Measurements from ENCODE around the gene STOML3.
"Not testable (repeated sequence)": the region's sequence is repeated elsewhere in the genome, so short reads cannot be mapped to it uniquely, and the experiment has no call there.

STOML3 gene

GRCh38 chr13:39020853-39021462 is 30.3 kb upstream of the STOML3 start:
- peaks cover 0 to 2% of the 10 kb centered on the region in 2 donors for H3K4me1 Mint-ChIP-seq
- no peaks in the 10 kb centered on the region for H3K27me3 Mint-ChIP-seq
- ATAC-seq (replicated peaks) (no peak), DNase-seq (no peak)
- H3K27ac Mint-ChIP-seq = no peak overlapping the region
- H3K9me3 Mint-ChIP-seq = no peaks in the 10 kb centered on the region
- H3K36me3 Mint-ChIP-seq = peaks cover 19 to 52% of the 10 kb centered on the region in 2 donors
- no peak overlapping the region for H3K4me3 Mint-ChIP-seq

- DNase-seq (no peak), ATAC-seq (replicated peaks) (peak; percentile 50 to 65)
- Mint-ChIP-seq H3K4me3 (no peak overlapping the region), H3K9me3 (no peaks in the 10 kb centered on the region), H3K4me1 (peaks cover 0 to 2% of the 10 kb centered on the region in 2 donors), H3K27me3 (no peaks in the 10 kb centered on the region), H3K27ac (no peak overlapping the region), H3K36me3 (peaks cover 36 to 63% of the 10 kb centered on the region in 2 donors)
These were observed 26.2 kb upstream of the STOML3 start for GRCh38 chr13:39016787-39017186.

- peaks cover 37 to 63% of the 10 kb centered on the region in 2 donors for H3K36me3 Mint-ChIP-seq
- no peaks in the 10 kb centered on the region for H3K9me3 Mint-ChIP-seq
- H3K4me1 Mint-ChIP-seq = peaks cover 0 to 2% of the 10 kb centered on the region in 2 donors
- H3K27ac Mint-ChIP-seq = no peak overlapping the region
- no peaks in the 10 kb centered on the region for H3K27me3 Mint-ChIP-seq
- no peak overlapping the region for H3K4me3 Mint-ChIP-seq
- ATAC-seq (replicated peaks) (no peak), DNase-seq (no peak)
These were observed 25.5 kb upstream of the STOML3 start for GRCh38 chr13:39016087-39016486.

- Mint-ChIP-seq H3K4me1 (peaks cover 0 to 2% of the 10 kb centered on the region in 2 donors), H3K27ac (no peak overlapping the region), H3K27me3 (no peaks in the 10 kb centered on the region)
These were observed 22.8 kb upstream of the STOML3 start for GRCh38 chr13:39013462-39013861.

GRCh38 chr13:39012608-39013007 is 22.0 kb upstream of the STOML3 start:
- Mint-ChIP-seq H3K4me1 (peaks cover 0 to 2% of the 10 kb centered on the region in 2 donors), H3K27me3 (no peaks in the 10 kb centered on the region), H3K4me3 (no peak overlapping the region), H3K27ac (peak overlapping the region; percentile 14), H3K9me3 (no peaks in the 10 kb centered on the region), H3K36me3 (peaks cover 48 to 62% of the 10 kb centered on the region in 2 donors)
- no peak for ATAC-seq (replicated peaks)
- DNase-seq = no peak

More at GRCh38 chr13:39013462-39013861, 22.8 kb upstream of the STOML3 start:
- DNase-seq (no peak), ATAC-seq (replicated peaks) (no peak)
- Mint-ChIP-seq H3K4me3 (no peak overlapping the region), H3K36me3 (peaks cover 44 to 63% of the 10 kb centered on the region in 2 donors), H3K9me3 (no peaks in the 10 kb centered on the region)

- not testable (repeated sequence) for H3K27ac Mint-ChIP-seq; H3K4me3 Mint-ChIP-seq; DNase-seq; H3K4me1 Mint-ChIP-seq; H3K9me3 Mint-ChIP-seq; H3K27me3 Mint-ChIP-seq; ATAC-seq (replicated peaks)
- H3K36me3 Mint-ChIP-seq = peaks cover 19 to 36% of the 10 kb centered on the region in 2 donors
These were observed 15.9 kb upstream of the STOML3 start for GRCh38 chr13:39006371-39007111.

GRCh38 chr13:38998739-38999138 is 8.1 kb upstream of the STOML3 start:
- no peak overlapping the region for H3K4me3 Mint-ChIP-seq
- no peaks in the 10 kb centered on the region for H3K36me3 Mint-ChIP-seq
- H3K4me1 Mint-ChIP-seq = peaks cover 0 to 1% of the 10 kb centered on the region in 2 donors
- DNase-seq = no peak
- peaks cover 5 to 6% of the 10 kb centered on the region in 2 donors for H3K27me3 Mint-ChIP-seq
- no peak for ATAC-seq (replicated peaks)
- no peaks in the 10 kb centered on the region for H3K9me3 Mint-ChIP-seq
- H3K27ac Mint-ChIP-seq = no peak overlapping the region

- Mint-ChIP-seq H3K27ac (no peak overlapping the region), H3K4me1 (no peaks in the 10 kb centered on the region), H3K36me3 (no peaks in the 10 kb centered on the region), H3K27me3 (peaks cover 5 to 11% of the 10 kb centered on the region in 2 donors), H3K4me3 (no peak overlapping the region), H3K9me3 (no peaks in the 10 kb centered on the region)
- ATAC-seq (replicated peaks) (no peak), DNase-seq (no peak)
These were observed 2.8 kb upstream of the STOML3 start for GRCh38 chr13:38993381-38993780.

- Mint-ChIP-seq H3K36me3 (no peaks in the 10 kb centered on the region), H3K4me3 (no peak overlapping the region), H3K4me1 (no peaks in the 10 kb centered on the region), H3K27ac (no peak overlapping the region), H3K9me3 (peaks cover 11 to 18% of the 10 kb centered on the region in 2 donors), H3K27me3 (peaks cover 7 to 10% of the 10 kb centered on the region in 2 donors)
- DNase-seq (no peak), ATAC-seq (replicated peaks) (no peak)
These were observed 9.5 kb downstream of the STOML3 start for GRCh38 chr13:38981096-38981495.

- peaks cover 11 to 18% of the 10 kb centered on the region in 2 donors for H3K9me3 Mint-ChIP-seq
- H3K36me3 Mint-ChIP-seq = no peaks in the 10 kb centered on the region
- ATAC-seq (replicated peaks) = no peak
- H3K4me1 Mint-ChIP-seq = no peaks in the 10 kb centered on the region
- no peak overlapping the region for H3K27ac Mint-ChIP-seq
- no peak for DNase-seq
- H3K4me3 Mint-ChIP-seq = no peak overlapping the region
- H3K27me3 Mint-ChIP-seq = peaks cover 7 to 10% of the 10 kb centered on the region in 2 donors
These were observed 9.9 kb downstream of the STOML3 start for GRCh38 chr13:38980750-38981078.

GRCh38 chr13:38979891-38980749 is 10.5 kb downstream of the STOML3 start:
- DNase-seq (no peak), ATAC-seq (replicated peaks) (no peak)
- H3K36me3 Mint-ChIP-seq = no peaks in the 10 kb centered on the region
- no peaks in the 10 kb centered on the region for H3K4me1 Mint-ChIP-seq
- peaks cover 7 to 10% of the 10 kb centered on the region in 2 donors for H3K27me3 Mint-ChIP-seq
- H3K4me3 Mint-ChIP-seq = no peak overlapping the region
- H3K27ac Mint-ChIP-seq = no peak overlapping the region
- H3K9me3 Mint-ChIP-seq = peaks cover 10 to 18% of the 10 kb centered on the region in 2 donors

GRCh38 chr13:38970380-38971051 is 20.1 kb downstream of the STOML3 start:
- Mint-ChIP-seq H3K27ac (no peak overlapping the region), H3K27me3 (peaks cover 0 to 6% of the 10 kb centered on the region in 2 donors), H3K9me3 (no peaks in the 10 kb centered on the region), H3K36me3 (no peaks in the 10 kb centered on the region), H3K4me3 (no peak overlapping the region), H3K4me1 (no peaks in the 10 kb centered on the region)
- DNase-seq = no peak
- no peak for ATAC-seq (replicated peaks)

- Mint-ChIP-seq H3K36me3 (no peaks in the 10 kb centered on the region), H3K27ac (no peak overlapping the region), H3K4me1 (no peaks in the 10 kb centered on the region), H3K9me3 (no peaks in the 10 kb centered on the region), H3K27me3 (peaks cover 0 to 6% of the 10 kb centered on the region in 2 donors), H3K4me3 (no peak overlapping the region)
- ATAC-seq (replicated peaks) = no peak
- no peak for DNase-seq
These were observed 21.4 kb downstream of the STOML3 start for GRCh38 chr13:38969187-38969586.

- DNase-seq = no peak
- H3K36me3 Mint-ChIP-seq = no peaks in the 10 kb centered on the region
- no peak for ATAC-seq (replicated peaks)
- peaks cover 0 to 6% of the 10 kb centered on the region in 2 donors for H3K27me3 Mint-ChIP-seq
- H3K9me3 Mint-ChIP-seq = no peaks in the 10 kb centered on the region
- H3K27ac Mint-ChIP-seq = no peak overlapping the region
- H3K4me3 Mint-ChIP-seq = no peak overlapping the region
- H3K4me1 Mint-ChIP-seq = no peaks in the 10 kb centered on the region
These were observed 23.2 kb downstream of the STOML3 start for GRCh38 chr13:38967446-38967845.
